SH-SY5Y (cell line): ENCODE results near the gene ZNF277.

Experiments
- GATA2 ChIP-seq: IDR thresholded peaks from 2 replicates; pipeline ENCODE4 v1.6.1; 2011; ENCODE audit warnings: mild to moderate bottlenecking, low read depth, low read length
- GATA3 ChIP-seq: IDR thresholded peaks from 2 replicates; pipeline ENCODE4 v1.6.1; 2011; ENCODE audit warnings: low read depth, mild to moderate bottlenecking, low read length, moderate library complexity

DNA sequence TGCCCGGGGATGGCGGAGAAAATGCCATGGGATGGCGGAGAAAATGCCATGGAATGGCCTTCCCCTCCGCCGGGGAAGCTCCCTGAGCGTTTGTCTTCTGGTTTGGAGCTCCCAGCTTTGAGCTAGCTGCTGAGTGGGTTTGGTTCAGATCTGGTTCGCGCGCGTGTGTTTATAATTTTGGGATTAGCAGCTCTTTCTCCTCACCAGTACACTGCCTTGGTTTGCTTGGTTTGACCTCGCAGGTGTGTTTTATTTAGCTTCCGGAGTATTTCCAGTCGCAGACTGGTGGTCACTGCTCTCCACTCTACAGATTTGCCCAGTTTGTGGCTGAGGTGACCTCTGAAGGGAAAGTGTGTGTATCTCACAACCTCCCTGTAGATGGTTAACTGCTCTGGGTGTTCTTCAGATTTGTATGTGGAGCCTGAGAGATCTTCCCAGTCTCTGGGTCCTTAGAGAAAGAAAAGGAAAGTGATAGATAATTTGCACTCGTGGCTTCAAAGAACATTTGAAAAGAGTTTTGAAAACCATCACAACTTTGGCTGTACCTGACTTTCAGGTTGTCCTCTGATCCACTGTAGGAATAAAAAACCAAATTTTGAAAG lies 597 bp downstream of the ZNF277 start:
- TF ChIP-seq GATA2: no peak
- no peak for TF ChIP-seq GATA3
